GM23338 (cell line): ENCODE measurements around the gene METTL22. TPM values are rescaled to one million over a fixed set of nuclear protein-coding genes. Genes with fewer than 3 reads are reported as not detected.

Experiments used
- ATAC-seq: fragments of 200-7000 bp; cut with Tn5 transposase; 3 replicates; pipeline ENCODE4 v1.9.1; 2020
- DNase-seq: peaks from one replicate; pipeline ENCODE4 v3.0.0-alpha.2; 2015; ENCODE audit warnings: low spot score
- H2AFZ ChIP-seq: fragments of 200-600 bp; sonication (generic); 2 replicates; pipeline ENCODE4 v1.8.0; 2016; ENCODE audit warnings: antibody characterized with exemption, mild to moderate bottlenecking, moderate library complexity
- H3F3A ChIP-seq: fragments of 200-600 bp; sonication (generic); replicated peaks from 2 replicates; pipeline ENCODE4 v1.8.0; 2017; ENCODE audit warnings: antibody characterized with exemption, mixed run types, low read depth
- H3K27ac ChIP-seq: fragments of 200-600 bp; sonication (generic); 2 replicates; pipeline ENCODE4 v1.6.1; 2016; ENCODE audit warnings: low read depth
- H3K27me3 ChIP-seq: fragments of 200-600 bp; sonication (generic); 2 replicates; pipeline ENCODE4 v1.8.0; 2016; ENCODE audit warnings: mild to moderate bottlenecking, mixed run types, moderate library complexity; ENCODE audit not compliant: insufficient read depth
- H3K36me3 ChIP-seq: fragments of 200-600 bp; sonication (generic); 2 replicates; pipeline ENCODE4 v1.8.0; 2016; ENCODE audit warnings: mild to moderate bottlenecking; ENCODE audit not compliant: insufficient read depth
- H3K4me1 ChIP-seq: fragments of 200-600 bp; sonication (generic); 2 replicates; pipeline ENCODE4 v1.8.0; 2016; ENCODE audit warnings: mild to moderate bottlenecking, moderate library complexity; ENCODE audit not compliant: insufficient read depth
- H3K4me2 ChIP-seq: fragments of 200-600 bp; sonication (generic); 2 replicates; pipeline ENCODE4 v1.7.1; 2017; ENCODE audit warnings: mixed run types
- H3K4me3 ChIP-seq: fragments of 200-600 bp; sonication (generic); 2 replicates; pipeline ENCODE4 v1.6.1; 2016; ENCODE audit warnings: mixed run types
- H3K79me2 ChIP-seq: fragments of 200-600 bp; sonication (generic); replicated peaks from 2 replicates; pipeline ENCODE4 v1.8.0; 2017; ENCODE audit warnings: mild to moderate bottlenecking; ENCODE audit not compliant: insufficient read depth
- H3K9me2 ChIP-seq: fragments of 200-600 bp; sonication (generic); 2 replicates; pipeline ENCODE4 v1.8.0; 2017; ENCODE audit not compliant: insufficient read depth
- H4K20me1 ChIP-seq: fragments of 200-600 bp; sonication (generic); replicated peaks from 2 replicates; pipeline ENCODE4 v1.8.0; 2017; ENCODE audit warnings: mild to moderate bottlenecking; ENCODE audit not compliant: insufficient read depth
- H3K27ac Mint-ChIP-seq: 2 replicates; pipeline ENCODE4 v1.8.0; 2020; ENCODE audit warnings: inconsistent platforms, mild to moderate bottlenecking, moderate library complexity, mixed read lengths
- H3K27me3 Mint-ChIP-seq: 3 replicates; pipeline ENCODE4 v1.8.0; 2022; ENCODE audit warnings: low read depth, mild to moderate bottlenecking, moderate library complexity, mixed read lengths, inconsistent platforms; ENCODE audit not compliant: insufficient read depth, poor library complexity
- H3K36me3 Mint-ChIP-seq: 3 replicates; pipeline ENCODE4 v1.8.0; 2021; ENCODE audit warnings: low read depth, mild to moderate bottlenecking, inconsistent platforms, moderate library complexity, mixed read lengths
- H3K4me1 Mint-ChIP-seq: 3 replicates; pipeline ENCODE4 v1.8.0; 2020; ENCODE audit warnings: mild to moderate bottlenecking, inconsistent platforms, mixed read lengths
- H3K4me3 Mint-ChIP-seq: 3 replicates; pipeline ENCODE4 v1.8.0; 2021; ENCODE audit warnings: moderate library complexity, mild to moderate bottlenecking, inconsistent platforms, mixed read lengths
- H3K9me3 Mint-ChIP-seq: 3 replicates; pipeline ENCODE4 v1.8.0; 2020; ENCODE audit warnings: moderate library complexity, mild to moderate bottlenecking, inconsistent platforms, mixed read lengths
- CREB1 ChIP-seq: fragments of 250-450 bp; sonication (Bioruptor Pico); IDR thresholded peaks from 2 replicates; pipeline ENCODE4 v1.5.0; 2020; ENCODE audit warnings: low read depth, mild to moderate bottlenecking, moderate library complexity
- EZH2 ChIP-seq: fragments of 200-600 bp; sonication (generic); IDR thresholded peaks from one replicate; pipeline ENCODE4 v1.8.0; 2017; ENCODE audit warnings: antibody characterized with exemption, mild to moderate bottlenecking, low read depth; ENCODE audit not compliant: unreplicated experiment
- EZH2phosphoT487 ChIP-seq: fragments of 200-600 bp; sonication (generic); IDR thresholded peaks from one replicate; pipeline ENCODE4 v1.8.1; 2018; ENCODE audit warnings: antibody characterized with exemption; ENCODE audit not compliant: unreplicated experiment
- JUNB ChIP-seq: IDR thresholded peaks from one replicate; pipeline ENCODE4 v1.6.1; 2016; ENCODE audit warnings: antibody characterized with exemption; ENCODE audit not compliant: unreplicated experiment
- NANOG ChIP-seq: IDR thresholded peaks from 2 replicates; pipeline ENCODE4 v1.6.1; 2016; ENCODE audit warnings: antibody characterized with exemption, borderline replicate concordance
- POLR2AphosphoS5 ChIP-seq: IDR thresholded peaks from 2 replicates; pipeline ENCODE4 v1.6.1; 2016; ENCODE audit warnings: antibody characterized with exemption, low read depth
- REST ChIP-seq: IDR thresholded peaks from one replicate; pipeline ENCODE4 v1.6.1; 2018; ENCODE audit warnings: antibody characterized with exemption; ENCODE audit not compliant: unreplicated experiment
- STAT1 ChIP-seq: IDR thresholded peaks from one replicate; pipeline ENCODE4 v1.6.1; 2016; ENCODE audit warnings: antibody characterized with exemption; ENCODE audit not compliant: unreplicated experiment
- ZNF114 ChIP-seq: fragments of 250-450 bp; sonication (Bioruptor Pico); IDR thresholded peaks from 2 replicates; pipeline ENCODE4 v1.5.0; 2020; ENCODE audit warnings: mild to moderate bottlenecking, moderate library complexity
- ZNF331 ChIP-seq: fragments of 250-450 bp; sonication (Bioruptor Pico); IDR thresholded peaks from 2 replicates; pipeline ENCODE4 v1.5.0; 2020; ENCODE audit warnings: low read depth, mild to moderate bottlenecking, moderate library complexity
- ZNF462 ChIP-seq: fragments of 250-450 bp; sonication (Bioruptor Pico); IDR thresholded peaks from 2 replicates; pipeline ENCODE4 v1.5.0; 2020; ENCODE audit warnings: mild to moderate bottlenecking, moderate library complexity
- polyA plus RNA-seq: library from polyadenylated mRNA; unstranded; fragments of >200 nt; fragmentation: Nextera tagmentation; extraction: Ambion mirVana; gene quantifications from 2 replicates; pipeline ENCODE4 v1.2.1, GENCODE V29; 2016
- total RNA-seq: library from RNA; depleted of rRNA; stranded (reverse); fragments of >200 nt; shearing (Covaris generic); gene quantifications from 2 replicates; pipeline ENCODE4 v1.2.3, GENCODE V29; 2014
- TF ChIP-seq, protein P1 (sequence below), 2 experiments: fragments of 200-600 bp in 1 of 2; sonication (generic) in 1 of 2; conservative IDR thresholded peaks; 2 replicates each; pipeline versions ENCODE4 v1.5.1 to v1.6.1; 2016 to 2017; ENCODE audit warnings: antibody characterized with exemption in 2 of 2, low read depth in 2 of 2, mild to moderate bottlenecking in 2 of 2, moderate library complexity in 1 of 2
- TF ChIP-seq, protein P2 (sequence below): IDR thresholded peaks from 2 replicates; pipeline ENCODE4 v1.6.1; 2016; ENCODE audit warnings: antibody characterized with exemption

METTL22 gene
- total and polyA plus RNA-seq, 2 experiments from 2014 or later = 51.4 to 51.8 TPM

DNA sequence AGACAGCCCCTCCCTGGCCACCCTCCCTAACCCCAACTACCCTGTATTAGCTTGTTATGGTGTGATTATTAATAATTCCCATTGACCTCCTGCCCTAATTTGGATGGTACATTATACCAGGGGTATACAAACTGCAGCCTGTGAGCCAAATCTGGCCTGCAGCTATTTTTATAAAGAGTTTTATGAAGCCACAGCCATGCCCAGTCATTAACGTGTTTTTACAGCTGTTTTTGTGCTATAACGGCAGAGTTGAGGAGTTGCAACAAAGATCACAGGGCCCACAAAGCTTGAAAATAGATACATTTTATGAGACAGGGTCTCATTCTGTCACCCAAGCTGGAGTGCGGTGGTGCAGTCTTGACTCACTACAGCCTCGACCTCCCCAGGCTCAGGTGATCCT, 6.0 kb downstream of the METTL22 start:
- H3K27me3 ChIP-seq = no peaks in the 10 kb centered on the region
- peaks cover 32% of the 10 kb centered on the region for H3K79me2 ChIP-seq
- H3K4me3 ChIP-seq = no peak overlapping the region
- no peak overlapping the region for H3K4me2 ChIP-seq
- peaks cover 29% of the 10 kb centered on the region for H4K20me1 ChIP-seq
- H3K9me3 Mint-ChIP-seq = no peaks in the 10 kb centered on the region; the same call in 2 of the 3 replicates
- H3K4me1 Mint-ChIP-seq = peaks cover 2% of the 10 kb centered on the region; the same call in 2 of the 3 replicates
- DNase-seq = no peak
- H3F3A ChIP-seq = no peaks in the 10 kb centered on the region
- H3K9me2 ChIP-seq = no peaks in the 10 kb centered on the region
- TF ChIP-seq, protein P1, sequence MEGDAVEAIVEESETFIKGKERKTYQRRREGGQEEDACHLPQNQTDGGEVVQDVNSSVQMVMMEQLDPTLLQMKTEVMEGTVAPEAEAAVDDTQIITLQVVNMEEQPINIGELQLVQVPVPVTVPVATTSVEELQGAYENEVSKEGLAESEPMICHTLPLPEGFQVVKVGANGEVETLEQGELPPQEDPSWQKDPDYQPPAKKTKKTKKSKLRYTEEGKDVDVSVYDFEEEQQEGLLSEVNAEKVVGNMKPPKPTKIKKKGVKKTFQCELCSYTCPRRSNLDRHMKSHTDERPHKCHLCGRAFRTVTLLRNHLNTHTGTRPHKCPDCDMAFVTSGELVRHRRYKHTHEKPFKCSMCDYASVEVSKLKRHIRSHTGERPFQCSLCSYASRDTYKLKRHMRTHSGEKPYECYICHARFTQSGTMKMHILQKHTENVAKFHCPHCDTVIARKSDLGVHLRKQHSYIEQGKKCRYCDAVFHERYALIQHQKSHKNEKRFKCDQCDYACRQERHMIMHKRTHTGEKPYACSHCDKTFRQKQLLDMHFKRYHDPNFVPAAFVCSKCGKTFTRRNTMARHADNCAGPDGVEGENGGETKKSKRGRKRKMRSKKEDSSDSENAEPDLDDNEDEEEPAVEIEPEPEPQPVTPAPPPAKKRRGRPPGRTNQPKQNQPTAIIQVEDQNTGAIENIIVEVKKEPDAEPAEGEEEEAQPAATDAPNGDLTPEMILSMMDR (conservative IDR thresholded peaks at IDR 0.05; ENCODE audit: low read depth in 2 of 2) = no peak
- TF ChIP-seq EZH2phosphoT487 (no peak), NANOG (no peak), ZNF114 (CRISPR knock-in tag) (no peak), EZH2 (no peak), ZNF462 (CRISPR knock-in tag) (no peak), JUNB (no peak), ZNF331 (CRISPR knock-in tag) (no peak), POLR2AphosphoS5 (no peak), REST (no peak), CREB1 (no peak), STAT1 (no peak)
- TF ChIP-seq, protein P2, sequence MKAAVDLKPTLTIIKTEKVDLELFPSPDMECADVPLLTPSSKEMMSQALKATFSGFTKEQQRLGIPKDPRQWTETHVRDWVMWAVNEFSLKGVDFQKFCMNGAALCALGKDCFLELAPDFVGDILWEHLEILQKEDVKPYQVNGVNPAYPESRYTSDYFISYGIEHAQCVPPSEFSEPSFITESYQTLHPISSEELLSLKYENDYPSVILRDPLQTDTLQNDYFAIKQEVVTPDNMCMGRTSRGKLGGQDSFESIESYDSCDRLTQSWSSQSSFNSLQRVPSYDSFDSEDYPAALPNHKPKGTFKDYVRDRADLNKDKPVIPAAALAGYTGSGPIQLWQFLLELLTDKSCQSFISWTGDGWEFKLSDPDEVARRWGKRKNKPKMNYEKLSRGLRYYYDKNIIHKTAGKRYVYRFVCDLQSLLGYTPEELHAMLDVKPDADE = no peak
- H3K36me3 ChIP-seq = peaks cover 29% of the 10 kb centered on the region
- no peak overlapping the region for H3K27ac ChIP-seq
- no peak overlapping the region for H3K27ac Mint-ChIP-seq
- no peaks in the 10 kb centered on the region for H3K27me3 Mint-ChIP-seq
- ATAC-seq = no peak
- H3K4me1 ChIP-seq = peaks cover 6% of the 10 kb centered on the region; the same call in 1 of the 2 replicates
- no peak overlapping the region for H2AFZ ChIP-seq
- peaks cover 80% of the 10 kb centered on the region for H3K36me3 Mint-ChIP-seq
- no peak overlapping the region for H3K4me3 Mint-ChIP-seq
